GM23338 (cell line): ENCODE data around the gene SLX4IP. TPM values are rescaled to one million over a fixed set of nuclear protein-coding genes. Genes with fewer than 3 reads are reported as not detected.
A peak's percentile ranks its signal among the peaks of the same experiment; 100 is the strongest.

Experiments used
- ATAC-seq: fragments of 200-7000 bp; cut with Tn5 transposase; 3 replicates; pipeline ENCODE4 v1.9.1; 2020
- DNase-seq: peaks from one replicate; pipeline ENCODE4 v3.0.0-alpha.2; 2015; ENCODE audit warnings: low spot score
- H2AFZ ChIP-seq: fragments of 200-600 bp; sonication (generic); 2 replicates; pipeline ENCODE4 v1.8.0; 2016; ENCODE audit warnings: antibody characterized with exemption, mild to moderate bottlenecking, moderate library complexity
- H3F3A ChIP-seq: fragments of 200-600 bp; sonication (generic); replicated peaks from 2 replicates; pipeline ENCODE4 v1.8.0; 2017; ENCODE audit warnings: antibody characterized with exemption, mixed run types, low read depth
- H3K27ac ChIP-seq: fragments of 200-600 bp; sonication (generic); 2 replicates; pipeline ENCODE4 v1.6.1; 2016; ENCODE audit warnings: low read depth
- H3K27me3 ChIP-seq: fragments of 200-600 bp; sonication (generic); 2 replicates; pipeline ENCODE4 v1.8.0; 2016; ENCODE audit warnings: mild to moderate bottlenecking, mixed run types, moderate library complexity; ENCODE audit not compliant: insufficient read depth
- H3K36me3 ChIP-seq: fragments of 200-600 bp; sonication (generic); 2 replicates; pipeline ENCODE4 v1.8.0; 2016; ENCODE audit warnings: mild to moderate bottlenecking; ENCODE audit not compliant: insufficient read depth
- H3K4me1 ChIP-seq: fragments of 200-600 bp; sonication (generic); 2 replicates; pipeline ENCODE4 v1.8.0; 2016; ENCODE audit warnings: mild to moderate bottlenecking, moderate library complexity; ENCODE audit not compliant: insufficient read depth
- H3K4me2 ChIP-seq: fragments of 200-600 bp; sonication (generic); 2 replicates; pipeline ENCODE4 v1.7.1; 2017; ENCODE audit warnings: mixed run types
- H3K4me3 ChIP-seq: fragments of 200-600 bp; sonication (generic); 2 replicates; pipeline ENCODE4 v1.6.1; 2016; ENCODE audit warnings: mixed run types
- H3K79me2 ChIP-seq: fragments of 200-600 bp; sonication (generic); replicated peaks from 2 replicates; pipeline ENCODE4 v1.8.0; 2017; ENCODE audit warnings: mild to moderate bottlenecking; ENCODE audit not compliant: insufficient read depth
- H3K9me2 ChIP-seq: fragments of 200-600 bp; sonication (generic); 2 replicates; pipeline ENCODE4 v1.8.0; 2017; ENCODE audit not compliant: insufficient read depth
- H4K20me1 ChIP-seq: fragments of 200-600 bp; sonication (generic); replicated peaks from 2 replicates; pipeline ENCODE4 v1.8.0; 2017; ENCODE audit warnings: mild to moderate bottlenecking; ENCODE audit not compliant: insufficient read depth
- H3K27ac Mint-ChIP-seq: 2 replicates; pipeline ENCODE4 v1.8.0; 2020; ENCODE audit warnings: inconsistent platforms, mild to moderate bottlenecking, moderate library complexity, mixed read lengths
- H3K27me3 Mint-ChIP-seq: 3 replicates; pipeline ENCODE4 v1.8.0; 2022; ENCODE audit warnings: low read depth, mild to moderate bottlenecking, moderate library complexity, mixed read lengths, inconsistent platforms; ENCODE audit not compliant: insufficient read depth, poor library complexity
- H3K36me3 Mint-ChIP-seq: 3 replicates; pipeline ENCODE4 v1.8.0; 2021; ENCODE audit warnings: low read depth, mild to moderate bottlenecking, inconsistent platforms, moderate library complexity, mixed read lengths
- H3K4me1 Mint-ChIP-seq: 3 replicates; pipeline ENCODE4 v1.8.0; 2020; ENCODE audit warnings: mild to moderate bottlenecking, inconsistent platforms, mixed read lengths
- H3K4me3 Mint-ChIP-seq: 3 replicates; pipeline ENCODE4 v1.8.0; 2021; ENCODE audit warnings: moderate library complexity, mild to moderate bottlenecking, inconsistent platforms, mixed read lengths
- H3K9me3 Mint-ChIP-seq: 3 replicates; pipeline ENCODE4 v1.8.0; 2020; ENCODE audit warnings: moderate library complexity, mild to moderate bottlenecking, inconsistent platforms, mixed read lengths
- CREB1 ChIP-seq: fragments of 250-450 bp; sonication (Bioruptor Pico); IDR thresholded peaks from 2 replicates; pipeline ENCODE4 v1.5.0; 2020; ENCODE audit warnings: low read depth, mild to moderate bottlenecking, moderate library complexity
- EZH2 ChIP-seq: fragments of 200-600 bp; sonication (generic); IDR thresholded peaks from one replicate; pipeline ENCODE4 v1.8.0; 2017; ENCODE audit warnings: antibody characterized with exemption, mild to moderate bottlenecking, low read depth; ENCODE audit not compliant: unreplicated experiment
- JUNB ChIP-seq: IDR thresholded peaks from one replicate; pipeline ENCODE4 v1.6.1; 2016; ENCODE audit warnings: antibody characterized with exemption; ENCODE audit not compliant: unreplicated experiment
- ZNF114 ChIP-seq: fragments of 250-450 bp; sonication (Bioruptor Pico); IDR thresholded peaks from 2 replicates; pipeline ENCODE4 v1.5.0; 2020; ENCODE audit warnings: mild to moderate bottlenecking, moderate library complexity
- polyA plus RNA-seq: library from polyadenylated mRNA; unstranded; fragments of >200 nt; fragmentation: Nextera tagmentation; extraction: Ambion mirVana; gene quantifications from 2 replicates; pipeline ENCODE4 v1.2.1, GENCODE V29; 2016
- total RNA-seq: library from RNA; depleted of rRNA; stranded (reverse); fragments of >200 nt; shearing (Covaris generic); gene quantifications from 2 replicates; pipeline ENCODE4 v1.2.3, GENCODE V29; 2014
- TF ChIP-seq, protein P1 (sequence below): fragments of 250-450 bp; sonication (Bioruptor Pico); IDR thresholded peaks from 2 replicates; pipeline ENCODE4 v1.5.0; 2020; ENCODE audit warnings: mild to moderate bottlenecking, moderate library complexity
- TF ChIP-seq, protein P2 (sequence below), 2 experiments: fragments of 200-600 bp in 1 of 2; sonication (generic) in 1 of 2; conservative IDR thresholded peaks; 2 replicates each; pipeline versions ENCODE4 v1.5.1 to v1.6.1; 2016 to 2017; ENCODE audit warnings: antibody characterized with exemption in 2 of 2, low read depth in 2 of 2, mild to moderate bottlenecking in 2 of 2, moderate library complexity in 1 of 2

Gene SLX4IP
- total and polyA plus RNA-seq, 2 experiments from 2014 or later: 9.1 to 9.8 TPM

DNA sequence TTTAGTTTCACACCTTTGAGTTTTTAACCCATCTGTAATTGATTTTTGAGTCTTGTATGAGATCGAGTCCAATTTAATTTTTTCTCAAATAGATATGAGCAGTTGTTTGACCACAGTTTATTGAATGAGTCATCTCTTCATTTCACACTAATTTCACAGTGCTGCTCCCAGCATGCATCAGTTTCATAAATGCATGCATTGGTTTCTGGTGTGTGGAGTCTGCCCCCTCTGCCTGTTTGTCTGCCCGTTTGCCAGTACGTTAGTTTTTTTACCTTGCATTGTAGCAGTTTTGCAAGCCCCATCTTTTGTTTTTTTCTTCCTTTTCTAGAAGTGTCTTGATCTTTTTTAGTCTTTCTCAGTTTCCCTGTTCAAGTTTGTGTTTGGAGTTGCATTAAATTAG lies 11.9 kb downstream of the SLX4IP start (continued):
- TF ChIP-seq, protein P1, sequence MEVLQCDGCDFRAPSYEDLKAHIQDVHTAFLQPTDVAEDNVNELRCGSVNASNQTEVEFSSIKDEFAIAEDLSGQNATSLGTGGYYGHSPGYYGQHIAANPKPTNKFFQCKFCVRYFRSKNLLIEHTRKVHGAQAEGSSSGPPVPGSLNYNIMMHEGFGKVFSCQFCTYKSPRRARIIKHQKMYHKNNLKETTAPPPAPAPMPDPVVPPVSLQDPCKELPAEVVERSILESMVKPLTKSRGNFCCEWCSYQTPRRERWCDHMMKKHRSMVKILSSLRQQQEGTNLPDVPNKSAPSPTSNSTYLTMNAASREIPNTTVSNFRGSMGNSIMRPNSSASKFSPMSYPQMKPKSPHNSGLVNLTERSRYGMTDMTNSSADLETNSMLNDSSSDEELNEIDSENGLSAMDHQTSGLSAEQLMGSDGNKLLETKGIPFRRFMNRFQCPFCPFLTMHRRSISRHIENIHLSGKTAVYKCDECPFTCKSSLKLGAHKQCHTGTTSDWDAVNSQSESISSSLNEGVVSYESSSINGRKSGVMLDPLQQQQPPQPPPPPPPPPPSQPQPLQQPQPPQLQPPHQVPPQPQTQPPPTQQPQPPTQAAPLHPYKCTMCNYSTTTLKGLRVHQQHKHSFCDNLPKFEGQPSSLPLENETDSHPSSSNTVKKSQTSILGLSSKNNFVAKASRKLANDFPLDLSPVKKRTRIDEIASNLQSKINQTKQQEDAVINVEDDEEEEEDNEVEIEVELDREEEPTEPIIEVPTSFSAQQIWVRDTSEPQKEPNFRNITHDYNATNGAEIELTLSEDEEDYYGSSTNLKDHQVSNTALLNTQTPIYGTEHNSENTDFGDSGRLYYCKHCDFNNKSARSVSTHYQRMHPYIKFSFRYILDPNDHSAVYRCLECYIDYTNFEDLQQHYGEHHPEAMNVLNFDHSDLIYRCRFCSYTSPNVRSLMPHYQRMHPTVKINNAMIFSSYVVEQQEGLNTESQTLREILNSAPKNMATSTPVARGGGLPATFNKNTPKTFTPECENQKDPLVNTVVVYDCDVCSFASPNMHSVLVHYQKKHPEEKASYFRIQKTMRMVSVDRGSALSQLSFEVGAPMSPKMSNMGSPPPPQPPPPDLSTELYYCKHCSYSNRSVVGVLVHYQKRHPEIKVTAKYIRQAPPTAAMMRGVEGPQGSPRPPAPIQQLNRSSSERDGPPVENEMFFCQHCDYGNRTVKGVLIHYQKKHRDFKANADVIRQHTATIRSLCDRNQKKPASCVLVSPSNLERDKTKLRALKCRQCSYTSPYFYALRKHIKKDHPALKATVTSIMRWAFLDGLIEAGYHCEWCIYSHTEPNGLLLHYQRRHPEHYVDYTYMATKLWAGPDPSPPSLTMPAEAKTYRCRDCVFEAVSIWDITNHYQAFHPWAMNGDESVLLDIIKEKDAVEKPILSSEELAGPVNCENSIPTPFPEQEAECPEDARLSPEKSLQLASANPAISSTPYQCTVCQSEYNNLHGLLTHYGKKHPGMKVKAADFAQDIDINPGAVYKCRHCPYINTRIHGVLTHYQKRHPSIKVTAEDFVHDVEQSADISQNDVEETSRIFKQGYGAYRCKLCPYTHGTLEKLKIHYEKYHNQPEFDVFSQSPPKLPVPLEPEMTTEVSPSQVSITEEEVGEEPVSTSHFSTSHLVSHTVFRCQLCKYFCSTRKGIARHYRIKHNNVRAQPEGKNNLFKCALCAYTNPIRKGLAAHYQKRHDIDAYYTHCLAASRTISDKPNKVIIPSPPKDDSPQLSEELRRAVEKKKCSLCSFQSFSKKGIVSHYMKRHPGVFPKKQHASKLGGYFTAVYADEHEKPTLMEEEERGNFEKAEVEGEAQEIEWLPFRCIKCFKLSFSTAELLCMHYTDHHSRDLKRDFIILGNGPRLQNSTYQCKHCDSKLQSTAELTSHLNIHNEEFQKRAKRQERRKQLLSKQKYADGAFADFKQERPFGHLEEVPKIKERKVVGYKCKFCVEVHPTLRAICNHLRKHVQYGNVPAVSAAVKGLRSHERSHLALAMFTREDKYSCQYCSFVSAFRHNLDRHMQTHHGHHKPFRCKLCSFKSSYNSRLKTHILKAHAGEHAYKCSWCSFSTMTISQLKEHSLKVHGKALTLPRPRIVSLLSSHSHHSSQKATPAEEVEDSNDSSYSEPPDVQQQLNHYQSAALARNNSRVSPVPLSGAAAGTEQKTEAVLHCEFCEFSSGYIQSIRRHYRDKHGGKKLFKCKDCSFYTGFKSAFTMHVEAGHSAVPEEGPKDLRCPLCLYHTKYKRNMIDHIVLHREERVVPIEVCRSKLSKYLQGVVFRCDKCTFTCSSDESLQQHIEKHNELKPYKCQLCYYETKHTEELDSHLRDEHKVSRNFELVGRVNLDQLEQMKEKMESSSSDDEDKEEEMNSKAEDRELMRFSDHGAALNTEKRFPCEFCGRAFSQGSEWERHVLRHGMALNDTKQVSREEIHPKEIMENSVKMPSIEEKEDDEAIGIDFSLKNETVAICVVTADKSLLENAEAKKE: no peak

DNA sequence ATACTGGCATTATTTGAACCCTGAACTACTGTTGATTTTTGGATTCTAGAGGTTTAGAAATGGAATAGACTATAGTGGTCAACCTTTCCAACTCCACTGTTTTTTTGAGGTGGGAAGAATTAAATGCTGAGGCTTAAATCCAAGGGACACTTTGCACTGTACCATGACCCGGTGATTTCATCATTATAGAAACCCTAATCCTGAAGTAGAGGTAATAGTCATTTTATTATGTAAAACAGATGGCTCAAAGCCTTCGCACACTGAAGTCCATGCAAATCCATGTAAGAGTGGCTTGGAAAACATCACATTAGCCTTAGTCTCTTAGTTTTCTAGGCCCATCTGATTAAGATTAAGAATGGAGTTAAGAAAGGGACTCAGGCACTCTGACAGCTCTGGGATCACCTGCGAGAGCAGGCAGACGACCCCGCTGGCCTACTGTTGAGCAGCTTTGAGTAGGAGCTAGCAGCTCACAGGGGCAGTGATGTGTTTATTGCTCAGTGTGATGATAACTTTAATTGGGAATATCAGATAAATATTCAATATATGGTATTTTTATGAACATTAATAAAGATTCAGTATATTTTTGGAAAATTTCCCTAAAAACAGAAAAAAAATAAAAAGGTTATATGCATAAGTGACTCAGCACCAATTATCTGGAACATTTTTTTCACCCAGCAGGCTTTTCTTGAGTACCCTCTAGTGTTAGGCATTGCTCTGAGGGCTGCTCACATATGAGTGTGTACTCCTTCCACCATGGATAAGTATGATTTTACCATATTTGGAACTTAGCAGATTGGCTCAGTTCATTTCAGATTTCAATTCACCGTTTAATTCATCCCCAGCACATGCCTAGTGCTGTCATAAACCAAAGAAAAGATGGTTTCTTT lies 13.4 kb downstream of the SLX4IP start:
- Histone ChIP-seq H3K4me1 (peaks cover 13% of the 10 kb centered on the region), H3K4me3 (no peak overlapping the region), H3K4me2 (no peak overlapping the region), H3K27me3 (no peaks in the 10 kb centered on the region), H3K27ac (peak overlapping the region; percentile 67; the same call in 1 of the 2 replicates), H4K20me1 (no peaks in the 10 kb centered on the region), H3K9me2 (no peaks in the 10 kb centered on the region), H2AFZ (no peak overlapping the region), H3F3A (no peaks in the 10 kb centered on the region), H3K79me2 (peaks cover 61% of the 10 kb centered on the region), H3K36me3 (no peaks in the 10 kb centered on the region)
- peaks cover 22% of the 10 kb centered on the region for H3K4me1 Mint-ChIP-seq
- no peaks in the 10 kb centered on the region for H3K36me3 Mint-ChIP-seq
- DNase-seq (no peak), ATAC-seq (peak; percentile 66)
- H3K4me3 Mint-ChIP-seq: no peak overlapping the region
- peak overlapping the region; percentile 77 for H3K27ac Mint-ChIP-seq
- peaks cover 2% of the 10 kb centered on the region for H3K27me3 Mint-ChIP-seq
- H3K9me3 Mint-ChIP-seq: no peaks in the 10 kb centered on the region
- TF ChIP-seq, protein P2, sequence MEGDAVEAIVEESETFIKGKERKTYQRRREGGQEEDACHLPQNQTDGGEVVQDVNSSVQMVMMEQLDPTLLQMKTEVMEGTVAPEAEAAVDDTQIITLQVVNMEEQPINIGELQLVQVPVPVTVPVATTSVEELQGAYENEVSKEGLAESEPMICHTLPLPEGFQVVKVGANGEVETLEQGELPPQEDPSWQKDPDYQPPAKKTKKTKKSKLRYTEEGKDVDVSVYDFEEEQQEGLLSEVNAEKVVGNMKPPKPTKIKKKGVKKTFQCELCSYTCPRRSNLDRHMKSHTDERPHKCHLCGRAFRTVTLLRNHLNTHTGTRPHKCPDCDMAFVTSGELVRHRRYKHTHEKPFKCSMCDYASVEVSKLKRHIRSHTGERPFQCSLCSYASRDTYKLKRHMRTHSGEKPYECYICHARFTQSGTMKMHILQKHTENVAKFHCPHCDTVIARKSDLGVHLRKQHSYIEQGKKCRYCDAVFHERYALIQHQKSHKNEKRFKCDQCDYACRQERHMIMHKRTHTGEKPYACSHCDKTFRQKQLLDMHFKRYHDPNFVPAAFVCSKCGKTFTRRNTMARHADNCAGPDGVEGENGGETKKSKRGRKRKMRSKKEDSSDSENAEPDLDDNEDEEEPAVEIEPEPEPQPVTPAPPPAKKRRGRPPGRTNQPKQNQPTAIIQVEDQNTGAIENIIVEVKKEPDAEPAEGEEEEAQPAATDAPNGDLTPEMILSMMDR (conservative IDR thresholded peaks at IDR 0.05; ENCODE audit: low read depth in 2 of 2): no peak
- TF ChIP-seq ZNF114 (CRISPR knock-in tag) (no peak), CREB1 (CRISPR knock-in tag) (no peak), EZH2 (no peak), JUNB (no peak)
- TF ChIP-seq, protein P1: no peak
